GM13977 (cell line): ENCODE measurements around the gene CORO7.

Source experiments
- DNase-seq: peaks from one replicate; pipeline ENCODE4 v3.0.0; 2012; ENCODE audit warnings: low spot score
- CTCF ChIP-seq: IDR thresholded peaks from 2 replicates; pipeline ENCODE4 v1.5.1; 2012; ENCODE audit warnings: mild to moderate bottlenecking, control low read depth; ENCODE audit not compliant: insufficient read depth; ENCODE audit errors: extremely low read depth, missing control alignments
- in situ Hi-C: fragments of 300-500 bp; cut with MboI; formaldehyde crosslinking; loops from one replicate; pipeline ENCODE4 v1.12.0; 2022; ENCODE audit warnings: low sequenced_read_pairs, low pct_unique_long_range_greater_than_20kb, mixed read lengths, inconsistent platforms; ENCODE audit not compliant: unreplicated experiment

Gene CORO7

GRCh38 chr16:4437366-4437765, 21.0 kb upstream of the CORO7 start:
- no peak for TF ChIP-seq CTCF
- DNase-seq = no peak
- in situ Hi-C loops = no loop called here

- in situ Hi-C loops = no loop called here
- no peak for TF ChIP-seq CTCF
- no peak for DNase-seq
Measured at GRCh38 chr16:4435337-4436067, 19.1 kb upstream of the CORO7 start.

DNA sequence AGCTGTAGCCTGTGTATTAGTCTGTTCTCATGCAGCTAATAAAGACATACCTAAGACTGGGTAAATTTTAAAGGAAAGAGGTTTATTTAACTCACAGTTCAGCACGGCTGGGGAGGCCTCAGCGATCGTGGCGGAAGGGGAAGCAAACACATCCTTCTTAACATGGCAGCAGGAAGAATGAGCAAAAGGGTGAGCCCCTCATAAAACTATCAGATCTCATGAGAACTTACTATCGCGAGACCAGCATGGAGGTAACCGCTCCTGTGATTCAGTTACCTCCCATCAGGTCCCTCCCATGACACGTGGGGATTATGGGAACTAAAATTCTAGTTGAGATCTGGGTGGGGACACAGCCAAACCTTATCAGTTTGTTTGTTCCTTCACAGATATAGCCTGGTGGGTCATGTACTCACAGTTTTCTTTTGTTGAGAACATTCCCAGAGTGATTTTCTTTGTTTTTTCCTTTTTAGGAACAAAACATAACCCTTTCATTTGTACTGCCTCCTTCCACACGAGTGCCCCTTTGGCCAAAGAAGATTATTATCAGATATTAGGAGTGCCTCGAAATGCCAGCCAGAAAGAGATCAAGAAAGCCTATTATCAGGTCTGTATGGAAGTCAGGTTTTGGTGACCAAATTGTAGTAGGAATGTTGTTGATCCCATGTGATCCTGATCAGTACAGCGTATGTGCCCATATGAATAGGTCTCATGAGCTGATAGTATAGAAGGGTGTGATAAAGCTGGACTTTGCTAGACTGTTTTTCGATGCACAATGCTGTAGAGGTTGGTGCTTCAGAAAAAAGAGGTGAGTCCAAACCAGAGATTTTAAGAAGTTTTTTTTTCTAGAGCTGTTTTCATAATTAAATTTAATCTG, 17.8 kb upstream of the CORO7 start:
- in situ Hi-C loops = no loop called here
- DNase-seq = no peak
- no peak for TF ChIP-seq CTCF

DNA sequence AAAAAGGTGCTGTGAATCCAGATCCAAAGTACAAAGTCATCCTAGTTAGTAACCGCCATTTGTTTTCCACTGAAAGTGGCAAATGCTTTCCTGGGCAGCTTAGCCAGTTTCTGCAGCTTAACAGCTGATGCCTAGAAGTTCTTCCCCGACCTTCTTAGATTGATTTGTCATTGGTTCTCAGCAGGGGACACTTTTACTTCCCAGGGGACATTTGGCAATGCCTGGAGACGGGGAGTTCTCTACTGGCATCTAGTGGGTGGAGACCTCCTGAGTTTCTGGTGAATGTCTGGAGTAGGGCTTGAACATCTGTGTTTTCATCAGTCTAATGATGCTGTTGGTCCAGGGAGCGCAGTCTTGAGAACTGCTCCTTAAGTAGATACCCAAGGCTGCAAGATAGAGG, 16.8 kb upstream of the CORO7 start:
- DNase-seq = no peak
- in situ Hi-C loops = no loop called here
- TF ChIP-seq CTCF = no peak

GRCh38 chr16:4431023-4431422, 14.6 kb upstream of the CORO7 start:
- in situ Hi-C loops = no loop called here

DNA sequence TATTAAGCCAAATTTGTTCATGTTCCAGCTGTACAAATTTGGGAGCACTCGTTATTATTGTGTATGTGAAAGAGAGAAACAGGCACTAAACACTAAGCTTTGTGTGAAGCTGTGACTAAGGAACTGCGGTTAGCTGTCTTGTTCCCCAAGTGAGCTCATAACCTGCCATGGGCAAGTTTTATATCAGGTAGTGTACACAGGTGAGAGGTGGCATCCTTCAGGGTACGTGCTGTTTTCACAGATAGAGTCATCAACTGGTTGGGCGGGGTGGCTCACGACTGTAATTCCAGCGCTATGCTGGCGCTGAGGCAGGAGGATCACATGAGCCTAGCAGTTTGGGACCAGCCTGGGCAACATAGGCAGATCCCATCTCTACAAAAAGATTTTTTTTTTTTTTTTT, 12.1 kb upstream of the CORO7 start:
- DNase-seq = no peak
- in situ Hi-C loops = no loop called here

More at GRCh38 chr16:4431023-4431422, 14.6 kb upstream of the CORO7 start:
- DNase-seq = no peak
- no peak for TF ChIP-seq CTCF

More for the DNA sequence above, 12.1 kb upstream of the CORO7 start:
- TF ChIP-seq CTCF = no peak
